ENCODE results near the gene C4orf50. TPM values are rescaled to one million over a fixed set of nuclear protein-coding genes. Genes with fewer than 3 reads are reported as not detected.
"Not testable (repeated sequence)": the region's sequence is repeated elsewhere in the genome, so short reads cannot be mapped to it uniquely, and the experiment has no call there.

C4orf50 gene
- total RNA-seq, 1 donor = not detected

GRCh38 chr4:5996641-5997040 is 21.6 kb downstream of the C4orf50 start:
- H3K4me3 ChIP-seq (ENCODE audit: low read depth, low read length) = no peak overlapping the region
- DNase-seq (ENCODE audit: low read depth) = no peak
- TF ChIP-seq CTCF (IDR thresholded peaks at IDR 0.05; ENCODE audit: insufficient read depth, low read depth, low read length) = no peak

GRCh38 chr4:5995901-5996623 is 22.2 kb downstream of the C4orf50 start:
- DNase-seq (ENCODE audit: low read depth) = no peak
- no peak overlapping the region for H3K4me3 ChIP-seq (ENCODE audit: low read depth, low read length)
- no peak for TF ChIP-seq CTCF (IDR thresholded peaks at IDR 0.05; ENCODE audit: insufficient read depth, low read depth, low read length)

- no peak overlapping the region for H3K4me3 ChIP-seq (ENCODE audit: low read depth, low read length)
- no peak for TF ChIP-seq CTCF (IDR thresholded peaks at IDR 0.05; ENCODE audit: insufficient read depth, low read depth, low read length)
- DNase-seq (ENCODE audit: low read depth) = no peak
Measured at GRCh38 chr4:5993876-5994811, 24.1 kb downstream of the C4orf50 start.

- not testable (repeated sequence) for H3K4me3 ChIP-seq (ENCODE audit: low read depth, low read length); DNase-seq (ENCODE audit: low read depth)
Measured at GRCh38 chr4:5993346-5993745, 24.9 kb downstream of the C4orf50 start.

GRCh38 chr4:5992828-5993321 is 25.4 kb downstream of the C4orf50 start:
- no peak overlapping the region for H3K4me3 ChIP-seq (ENCODE audit: low read depth, low read length)
- TF ChIP-seq CTCF (IDR thresholded peaks at IDR 0.05; ENCODE audit: insufficient read depth, low read depth, low read length) = no peak
- no peak for DNase-seq (ENCODE audit: low read depth)

GRCh38 chr4:5992171-5992827 is 25.9 kb downstream of the C4orf50 start:
- TF ChIP-seq CTCF (IDR thresholded peaks at IDR 0.05; ENCODE audit: insufficient read depth, low read depth, low read length) = no peak
- DNase-seq (ENCODE audit: low read depth) = no peak
- no peak overlapping the region for H3K4me3 ChIP-seq (ENCODE audit: low read depth, low read length)

GRCh38 chr4:5991405-5991804 is 26.8 kb downstream of the C4orf50 start:
- no peak for TF ChIP-seq CTCF (IDR thresholded peaks at IDR 0.05; ENCODE audit: insufficient read depth, low read depth, low read length)
- no peak overlapping the region for H3K4me3 ChIP-seq (ENCODE audit: low read depth, low read length)

More at GRCh38 chr4:5991405-5991804, 26.8 kb downstream of the C4orf50 start:
- no peak for DNase-seq (ENCODE audit: low read depth)
